ENCODE data around the gene GIMD1.
"Not testable (repeated sequence)": the region's sequence is repeated elsewhere in the genome, so short reads cannot be mapped to it uniquely, and the experiment has no call there.

Gene GIMD1

DNA sequence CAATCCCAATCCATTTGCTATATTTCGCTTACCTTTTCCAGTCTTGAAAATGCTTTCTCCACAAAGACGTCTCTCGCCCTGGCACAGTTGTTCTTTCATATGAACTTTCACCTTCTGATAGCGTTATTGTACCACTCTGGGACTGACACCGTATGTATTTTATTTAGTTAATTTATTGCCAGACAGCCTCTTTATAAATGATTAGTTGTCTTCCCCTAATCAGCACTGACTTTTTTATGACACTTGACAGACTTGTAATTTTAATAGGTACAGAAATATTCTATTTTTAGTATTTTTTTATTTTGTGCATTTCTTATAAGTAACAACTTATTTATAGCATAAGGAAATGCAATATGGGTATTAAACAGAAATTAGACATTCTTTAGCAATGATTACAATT lies at the start of gene GIMD1:
GIMD1 (minus strand) TSS at position 101 of the 400 bp plus-strand sequence. CDS start 1,343 bp downstream, outside the sequence.
- Mint-ChIP-seq H3K4me1 (no peaks in the 10 kb centered on the region), H3K36me3 (ENCODE audit: insufficient read depth) (no peaks in the 10 kb centered on the region), H3K27me3 (peaks cover 28% of the 10 kb centered on the region), H3K9me3 (no peaks in the 10 kb centered on the region), H3K27ac (ENCODE audit: low read depth) (no peak within 1 kb of the TSS), H3K4me3 (no peak within 1 kb of the TSS)
- ATAC-seq (replicated peaks; ENCODE audit: extremely low read depth, poor library complexity, severe bottlenecking), result no peak
- no peak for DNase-seq (ENCODE audit: low spot score in 2 of 2)

DNA sequence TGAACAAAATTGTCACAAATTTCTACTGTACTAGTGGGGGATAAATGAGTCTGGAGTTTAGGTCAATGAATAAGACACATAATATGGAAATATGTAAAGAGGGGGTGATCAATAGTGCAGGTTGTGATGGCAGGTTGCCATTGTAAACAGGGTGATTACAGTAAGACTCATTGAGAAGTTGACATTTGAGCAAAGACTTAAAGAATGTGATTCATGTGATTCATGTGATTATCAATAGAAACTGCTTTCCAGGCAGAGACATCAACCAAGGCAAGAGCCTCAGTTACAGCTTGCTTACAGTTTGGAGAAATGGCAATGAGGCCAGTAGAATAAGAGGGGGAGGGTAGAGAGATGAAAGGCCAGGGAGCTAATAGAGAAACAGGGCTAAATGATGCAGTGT lies 45.8 kb upstream of the GIMD1 start:
- no peak for ATAC-seq (replicated peaks; ENCODE audit: extremely low read depth, poor library complexity, severe bottlenecking)
- no peaks in the 10 kb centered on the region for H3K27me3 Mint-ChIP-seq

DNA sequence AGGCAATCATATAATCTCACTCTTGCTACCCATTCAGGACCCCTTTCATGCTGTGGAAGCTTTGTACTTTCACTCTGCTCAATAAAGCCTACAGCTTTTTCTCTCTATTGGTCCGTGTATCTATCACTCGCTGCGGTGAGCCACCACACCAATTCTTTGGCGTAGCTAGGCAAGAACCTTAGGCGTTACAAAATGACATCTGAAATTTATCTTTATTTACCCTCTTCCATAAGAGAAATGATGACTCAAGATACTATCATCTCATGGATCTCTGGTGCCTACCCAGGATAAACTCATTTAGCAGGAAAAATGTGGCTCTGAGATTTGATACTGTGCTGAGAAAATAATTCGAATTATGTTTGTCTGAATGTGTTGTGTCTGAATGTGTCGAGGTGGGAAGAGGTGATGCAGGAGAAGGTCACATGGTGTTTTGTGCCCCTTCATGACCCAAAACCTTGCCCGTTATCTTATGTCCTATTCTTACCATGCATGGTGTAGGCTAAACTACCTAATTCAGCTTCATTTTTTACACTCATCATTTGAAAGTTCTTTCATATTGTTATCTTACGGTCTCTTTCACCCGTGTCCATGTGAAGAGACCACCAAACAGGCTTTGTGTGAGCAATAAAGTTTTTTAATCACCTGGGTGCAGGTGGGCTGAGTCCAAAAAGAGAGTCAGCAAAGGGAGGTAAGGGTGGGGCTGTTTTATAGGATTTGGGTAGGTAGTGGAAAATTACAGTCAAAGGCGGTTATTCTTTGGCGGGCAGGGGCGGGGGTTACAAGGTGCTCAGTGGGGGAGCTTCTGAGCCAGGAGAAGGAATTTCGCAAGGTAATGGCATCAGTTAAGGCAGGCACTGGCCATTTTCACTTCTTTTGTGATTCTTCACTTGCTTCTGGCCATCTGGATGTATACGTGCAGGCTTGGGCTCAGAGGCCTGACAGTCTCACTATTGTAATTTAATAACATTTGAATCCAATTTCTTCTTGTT lies 41.6 kb upstream of the GIMD1 start:
- Mint-ChIP-seq H3K27me3 (no peaks in the 10 kb centered on the region), H3K4me3 (no peak overlapping the region), H3K4me1 (no peaks in the 10 kb centered on the region), H3K27ac (ENCODE audit: low read depth) (no peak overlapping the region), H3K36me3 (ENCODE audit: insufficient read depth) (no peaks in the 10 kb centered on the region), H3K9me3 (peaks cover 6% of the 10 kb centered on the region)
- ATAC-seq (replicated peaks; ENCODE audit: extremely low read depth, poor library complexity, severe bottlenecking) (no peak), DNase-seq (ENCODE audit: low spot score in 2 of 2) (no peak)

More for the DNA sequence above, 45.8 kb upstream of the GIMD1 start:
- H3K9me3 Mint-ChIP-seq, result peaks cover 6% of the 10 kb centered on the region
- no peaks in the 10 kb centered on the region for H3K36me3 Mint-ChIP-seq (ENCODE audit: insufficient read depth)
- no peak overlapping the region for H3K4me3 Mint-ChIP-seq
- H3K27ac Mint-ChIP-seq (ENCODE audit: low read depth), result no peak overlapping the region
- no peak for DNase-seq (ENCODE audit: low spot score in 2 of 2)
- no peaks in the 10 kb centered on the region for H3K4me1 Mint-ChIP-seq

DNA sequence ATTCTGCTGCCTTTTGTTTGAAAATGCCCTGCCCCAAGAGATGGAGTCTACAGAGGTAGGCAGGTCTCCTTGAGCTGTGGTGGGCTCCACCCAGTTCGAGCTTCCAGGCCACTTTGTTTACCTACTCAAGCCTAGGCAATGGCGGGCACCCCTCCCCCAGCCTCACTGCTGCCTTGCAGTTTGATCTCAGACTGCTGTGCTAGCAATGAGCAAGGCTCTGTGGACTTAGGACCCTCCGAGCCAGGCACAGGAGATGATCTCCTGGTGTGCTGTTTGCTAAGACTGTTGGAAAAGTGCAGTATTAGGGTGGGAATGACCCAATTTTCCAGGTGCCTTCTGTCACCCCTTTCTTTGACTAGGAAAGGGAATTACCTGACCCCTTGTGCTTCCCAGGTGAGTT lies 39.4 kb upstream of the GIMD1 start:
- DNase-seq (ENCODE audit: low spot score in 2 of 2); H3K27me3 Mint-ChIP-seq; H3K27ac Mint-ChIP-seq (ENCODE audit: low read depth); ATAC-seq (replicated peaks; ENCODE audit: extremely low read depth, poor library complexity, severe bottlenecking); H3K36me3 Mint-ChIP-seq (ENCODE audit: insufficient read depth); H3K9me3 Mint-ChIP-seq; H3K4me3 Mint-ChIP-seq; H3K4me1 Mint-ChIP-seq: not testable (repeated sequence)

DNA sequence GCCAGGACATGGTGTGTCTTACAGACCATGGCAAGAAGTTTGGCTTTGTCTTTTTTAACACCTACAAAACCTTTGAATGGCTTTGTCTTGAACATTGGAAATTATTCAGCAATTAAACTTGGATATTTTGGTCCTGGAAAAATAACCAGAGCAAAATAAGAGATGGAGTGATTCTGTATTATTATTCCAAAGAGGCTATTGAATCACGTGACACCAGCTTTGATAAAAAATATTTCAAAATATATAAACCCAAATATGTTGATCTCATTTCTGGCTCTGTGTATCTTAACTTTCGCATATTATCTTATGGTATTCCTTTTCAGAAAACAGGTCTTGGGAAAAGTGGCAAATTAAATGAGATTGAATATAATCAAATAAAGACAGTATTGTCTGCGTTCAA lies 32.6 kb upstream of the GIMD1 start:
- Mint-ChIP-seq H3K4me3 (no peak overlapping the region), H3K36me3 (ENCODE audit: insufficient read depth) (no peaks in the 10 kb centered on the region), H3K27me3 (no peaks in the 10 kb centered on the region), H3K27ac (ENCODE audit: low read depth) (no peak overlapping the region), H3K9me3 (peaks cover 20% of the 10 kb centered on the region), H3K4me1 (no peaks in the 10 kb centered on the region)
- ATAC-seq (replicated peaks; ENCODE audit: extremely low read depth, poor library complexity, severe bottlenecking), result no peak
- DNase-seq (ENCODE audit: low spot score in 2 of 2), result no peak

DNA sequence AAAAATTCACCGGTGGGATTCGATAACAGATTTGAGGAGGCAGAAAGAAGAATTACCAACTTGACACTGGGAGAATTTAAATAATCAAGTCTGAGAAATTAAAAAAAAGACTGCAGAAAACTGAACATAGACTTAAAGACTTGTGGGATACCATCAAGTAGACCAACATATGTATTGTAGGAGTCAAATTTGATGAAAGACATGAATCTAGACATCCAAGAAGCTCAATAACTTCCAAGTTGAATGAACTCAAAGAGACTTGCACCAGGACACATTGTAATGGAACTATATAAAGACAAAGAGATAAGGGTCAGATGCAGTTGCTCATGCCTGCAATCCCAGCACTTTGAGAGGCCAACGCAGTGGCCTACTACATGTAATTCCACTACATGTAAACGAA lies 30.3 kb upstream of the GIMD1 start:
- H3K4me3 Mint-ChIP-seq; ATAC-seq (replicated peaks; ENCODE audit: extremely low read depth, poor library complexity, severe bottlenecking); H3K27ac Mint-ChIP-seq (ENCODE audit: low read depth); H3K36me3 Mint-ChIP-seq (ENCODE audit: insufficient read depth); DNase-seq (ENCODE audit: low spot score in 2 of 2); H3K27me3 Mint-ChIP-seq; H3K4me1 Mint-ChIP-seq: not testable (repeated sequence)
- peaks cover 26% of the 10 kb centered on the region for H3K9me3 Mint-ChIP-seq

DNA sequence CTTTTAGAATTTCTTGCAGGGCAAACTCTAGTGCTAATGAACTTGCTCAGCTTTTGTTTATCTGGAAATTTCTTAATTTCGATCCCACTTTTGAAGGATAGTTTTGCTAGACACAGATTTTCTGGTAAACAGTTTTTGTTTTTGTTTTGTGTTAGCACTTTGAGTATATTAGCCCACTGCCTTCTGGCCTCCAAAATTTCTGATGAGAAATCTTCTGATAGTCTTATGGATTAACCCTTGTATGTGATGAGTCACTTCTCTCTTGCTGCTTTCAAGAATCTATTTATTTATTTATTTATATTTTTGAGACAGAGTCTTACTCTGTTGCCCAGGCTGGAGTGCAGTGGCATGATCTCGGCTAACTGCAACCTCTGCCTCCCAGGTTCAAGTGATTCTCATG lies 27.0 kb upstream of the GIMD1 start:
- no peaks in the 10 kb centered on the region for H3K36me3 Mint-ChIP-seq (ENCODE audit: insufficient read depth)
- no peaks in the 10 kb centered on the region for H3K4me1 Mint-ChIP-seq

DNA sequence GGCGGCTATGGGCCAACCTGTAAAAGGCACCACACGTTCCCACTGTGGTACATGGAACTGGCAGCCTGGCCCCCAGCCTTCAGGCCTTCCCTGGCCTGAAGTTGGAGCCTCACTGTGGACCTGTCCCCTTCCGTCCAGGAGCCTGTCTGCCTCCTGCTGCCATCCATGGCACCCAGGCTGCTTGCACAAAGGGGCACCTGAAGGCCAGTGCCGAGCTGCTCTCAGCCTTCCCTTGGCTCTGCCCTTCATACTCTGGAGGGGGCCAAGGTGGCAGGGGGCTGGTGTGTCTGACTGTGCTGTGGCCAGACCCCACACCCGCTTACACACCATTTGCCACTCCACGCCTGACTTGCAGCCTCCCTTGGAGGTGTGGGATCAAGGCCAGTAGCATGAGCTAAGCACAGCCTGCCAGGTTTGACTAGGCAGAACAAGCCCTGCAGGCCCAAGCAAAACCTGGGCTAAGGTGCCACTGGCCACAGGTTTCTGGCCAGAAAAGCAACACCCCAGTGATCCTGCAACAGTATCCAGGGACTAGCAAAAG lies 17.3 kb upstream of the GIMD1 start:
- H3K27me3 Mint-ChIP-seq, result no peaks in the 10 kb centered on the region
- no peak for DNase-seq (ENCODE audit: low spot score in 2 of 2)
- no peaks in the 10 kb centered on the region for H3K4me1 Mint-ChIP-seq
- H3K27ac Mint-ChIP-seq (ENCODE audit: low read depth), result no peak overlapping the region
- H3K36me3 Mint-ChIP-seq (ENCODE audit: insufficient read depth), result no peaks in the 10 kb centered on the region
- no peaks in the 10 kb centered on the region for H3K9me3 Mint-ChIP-seq
- ATAC-seq (replicated peaks; ENCODE audit: extremely low read depth, poor library complexity, severe bottlenecking), result no peak
- no peak overlapping the region for H3K4me3 Mint-ChIP-seq

More for the DNA sequence above, 27.0 kb upstream of the GIMD1 start:
- no peak for ATAC-seq (replicated peaks; ENCODE audit: extremely low read depth, poor library complexity, severe bottlenecking)
- Mint-ChIP-seq H3K27me3 (peaks cover 19% of the 10 kb centered on the region), H3K4me3 (no peak overlapping the region), H3K27ac (ENCODE audit: low read depth) (no peak overlapping the region), H3K9me3 (peaks cover 22% of the 10 kb centered on the region)
- DNase-seq (ENCODE audit: low spot score in 2 of 2), result no peak

DNA sequence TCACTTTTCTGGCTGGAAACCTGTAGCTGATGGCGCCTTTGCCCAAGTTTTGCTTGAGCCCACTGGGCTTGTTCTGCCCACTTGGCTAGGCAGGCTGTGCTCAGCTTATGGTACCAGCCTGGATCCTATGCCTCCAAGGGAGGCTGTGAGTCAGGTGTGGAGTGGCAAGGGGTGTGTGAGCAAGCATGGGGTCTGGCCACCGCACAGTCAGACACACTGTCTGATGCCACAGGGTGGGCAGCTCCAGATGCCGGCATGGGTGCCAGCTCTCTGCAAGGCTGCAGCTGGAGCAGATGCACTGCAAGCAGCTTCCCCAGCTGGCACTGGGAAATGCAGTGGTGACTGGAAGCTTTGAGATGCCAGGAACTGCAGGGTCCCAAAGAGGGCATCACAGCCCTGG lies 16.3 kb upstream of the GIMD1 start:
- Mint-ChIP-seq H3K4me3 (no peak overlapping the region), H3K27ac (ENCODE audit: low read depth) (no peak overlapping the region), H3K4me1 (no peaks in the 10 kb centered on the region), H3K9me3 (no peaks in the 10 kb centered on the region), H3K36me3 (ENCODE audit: insufficient read depth) (no peaks in the 10 kb centered on the region), H3K27me3 (no peaks in the 10 kb centered on the region)
- ATAC-seq (replicated peaks; ENCODE audit: extremely low read depth, poor library complexity, severe bottlenecking) (no peak), DNase-seq (ENCODE audit: low spot score in 2 of 2) (no peak)

DNA sequence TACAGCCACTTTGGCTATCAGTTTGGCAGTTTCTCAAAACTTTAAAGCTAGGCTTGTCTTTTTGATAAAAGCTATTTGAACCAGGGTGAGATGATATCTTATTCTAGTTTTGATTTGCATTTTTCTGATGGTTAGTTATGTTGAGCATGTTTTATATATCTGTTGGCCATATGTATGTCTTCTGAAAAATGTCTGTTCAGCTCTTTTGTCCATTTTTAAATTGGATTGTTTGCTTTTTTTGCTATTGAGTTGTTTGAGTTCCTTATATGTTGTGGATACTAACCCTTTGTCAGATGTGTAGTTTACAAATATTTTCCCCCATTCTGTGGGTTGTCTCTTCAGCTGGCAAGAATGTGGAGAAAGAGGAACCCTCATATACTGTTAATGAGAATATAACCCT lies 11.6 kb upstream of the GIMD1 start:
- no peaks in the 10 kb centered on the region for H3K27me3 Mint-ChIP-seq
- no peak overlapping the region for H3K4me3 Mint-ChIP-seq
- ATAC-seq (replicated peaks; ENCODE audit: extremely low read depth, poor library complexity, severe bottlenecking) (no peak), DNase-seq (ENCODE audit: low spot score in 2 of 2) (no peak)
- H3K27ac Mint-ChIP-seq (ENCODE audit: low read depth), result no peak overlapping the region
- H3K4me1 Mint-ChIP-seq, result no peaks in the 10 kb centered on the region
- no peaks in the 10 kb centered on the region for H3K36me3 Mint-ChIP-seq (ENCODE audit: insufficient read depth)
- no peaks in the 10 kb centered on the region for H3K9me3 Mint-ChIP-seq

DNA sequence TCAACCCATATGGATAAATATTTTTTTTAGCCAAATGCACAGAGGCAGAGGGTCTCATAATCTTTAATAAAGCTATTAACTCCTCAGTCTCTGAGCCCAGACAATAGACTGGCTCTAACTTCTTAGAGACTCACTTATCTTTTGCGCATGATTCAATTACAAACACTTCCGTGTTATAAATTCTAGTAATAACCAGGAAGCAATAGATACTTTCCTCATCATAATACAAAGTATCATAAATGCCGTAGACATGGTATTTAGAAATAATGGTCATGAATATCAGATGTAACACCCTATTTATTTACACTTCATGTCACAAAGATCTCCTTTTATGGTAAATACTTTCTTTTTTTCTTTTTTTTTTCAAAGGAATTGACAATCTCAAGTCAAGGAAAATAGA lies 4.4 kb upstream of the GIMD1 start:
- Mint-ChIP-seq H3K36me3 (ENCODE audit: insufficient read depth) (no peaks in the 10 kb centered on the region), H3K4me3 (no peak overlapping the region), H3K27me3 (peaks cover 29% of the 10 kb centered on the region), H3K9me3 (no peaks in the 10 kb centered on the region), H3K27ac (ENCODE audit: low read depth) (no peak overlapping the region), H3K4me1 (no peaks in the 10 kb centered on the region)
- DNase-seq (ENCODE audit: low spot score in 2 of 2) (no peak), ATAC-seq (replicated peaks; ENCODE audit: extremely low read depth, poor library complexity, severe bottlenecking) (no peak)

DNA sequence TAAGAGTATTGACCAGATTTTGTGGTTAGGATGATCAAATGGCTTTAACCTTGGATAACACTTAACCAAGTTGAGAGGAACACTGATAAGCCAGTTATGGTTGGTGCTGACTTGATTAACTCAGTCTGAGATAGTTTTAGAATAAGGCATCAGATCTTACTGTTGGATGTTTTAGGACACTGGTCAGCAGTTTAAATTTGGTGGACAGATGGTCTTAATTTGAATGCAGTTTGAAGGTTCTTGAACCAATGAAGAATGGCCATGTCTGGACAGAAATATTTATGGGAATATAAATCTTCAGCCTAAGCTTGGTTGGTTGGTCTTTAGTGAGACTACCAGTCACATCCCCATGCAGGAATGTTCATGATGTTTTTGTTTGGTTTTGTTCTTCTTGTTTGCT lies 2.6 kb upstream of the GIMD1 start:
- DNase-seq (ENCODE audit: low spot score in 2 of 2) (no peak), ATAC-seq (replicated peaks; ENCODE audit: extremely low read depth, poor library complexity, severe bottlenecking) (no peak)
- Mint-ChIP-seq H3K4me1 (no peaks in the 10 kb centered on the region), H3K36me3 (ENCODE audit: insufficient read depth) (no peaks in the 10 kb centered on the region), H3K27ac (ENCODE audit: low read depth) (no peak overlapping the region), H3K27me3 (peaks cover 39% of the 10 kb centered on the region), H3K9me3 (no peaks in the 10 kb centered on the region), H3K4me3 (no peak overlapping the region)

DNA sequence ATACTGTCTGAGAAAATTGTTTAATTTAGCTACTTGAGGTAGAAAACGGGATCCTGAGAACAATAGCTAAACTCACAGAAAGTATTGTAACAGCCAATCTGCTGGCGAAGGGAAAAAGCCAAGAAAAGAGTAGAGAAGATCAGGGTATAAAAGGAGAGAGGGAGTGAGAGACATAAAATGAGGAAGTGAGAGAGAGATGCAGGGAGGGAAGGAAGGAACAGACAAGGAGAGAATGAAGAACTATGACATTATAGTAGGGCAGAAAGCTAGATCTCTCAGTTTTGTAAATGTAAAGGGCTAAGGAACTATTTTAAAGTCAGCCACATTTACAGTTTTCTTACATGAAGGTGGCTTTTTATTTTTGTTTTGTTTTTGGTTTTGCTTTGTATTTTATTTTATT lies 1.6 kb upstream of the GIMD1 start:
- ATAC-seq (replicated peaks; ENCODE audit: extremely low read depth, poor library complexity, severe bottlenecking) (no peak), DNase-seq (ENCODE audit: low spot score in 2 of 2) (no peak)
- Mint-ChIP-seq H3K27ac (ENCODE audit: low read depth) (no peak overlapping the region), H3K36me3 (ENCODE audit: insufficient read depth) (no peaks in the 10 kb centered on the region), H3K4me3 (no peak overlapping the region), H3K9me3 (no peaks in the 10 kb centered on the region), H3K27me3 (peaks cover 39% of the 10 kb centered on the region), H3K4me1 (no peaks in the 10 kb centered on the region)

Data from central memory CD8-positive, alpha-beta T cell (primary cell).